CD4-positive, alpha-beta T cell treated with Interleukin-12 subunit alpha and Interleukin-12 subunit beta, for 1 hour (primary cell): Measurements from ENCODE around the gene RPLP1.
A peak's percentile ranks its signal among the peaks of the same experiment; 100 is the strongest.

Source experiments
- DNase-seq: peaks from one replicate; pipeline ENCODE4 v3.0.0-alpha.2; 2020

The RPLP1 gene

DNA sequence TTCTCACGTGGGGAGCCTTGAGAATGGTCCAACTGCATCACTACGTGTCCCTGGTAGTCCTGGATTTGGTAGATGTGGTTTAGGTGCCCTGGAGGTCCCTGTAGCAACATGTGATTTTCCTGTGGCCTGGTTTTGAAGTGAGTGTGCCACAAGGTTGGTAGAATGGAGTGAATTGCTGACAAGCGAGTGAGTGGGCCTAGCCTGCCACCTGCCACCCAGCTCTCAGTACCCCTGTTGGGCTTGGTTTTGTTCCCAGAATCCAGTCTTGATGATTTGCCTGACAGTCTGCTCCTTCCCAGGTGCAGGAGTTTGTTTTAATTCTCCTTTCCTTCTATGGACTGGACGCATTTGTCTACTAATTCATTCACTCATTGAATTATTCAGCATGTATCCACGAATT lies 19.4 kb downstream of the RPLP1 start:
- no peak for DNase-seq

DNA sequence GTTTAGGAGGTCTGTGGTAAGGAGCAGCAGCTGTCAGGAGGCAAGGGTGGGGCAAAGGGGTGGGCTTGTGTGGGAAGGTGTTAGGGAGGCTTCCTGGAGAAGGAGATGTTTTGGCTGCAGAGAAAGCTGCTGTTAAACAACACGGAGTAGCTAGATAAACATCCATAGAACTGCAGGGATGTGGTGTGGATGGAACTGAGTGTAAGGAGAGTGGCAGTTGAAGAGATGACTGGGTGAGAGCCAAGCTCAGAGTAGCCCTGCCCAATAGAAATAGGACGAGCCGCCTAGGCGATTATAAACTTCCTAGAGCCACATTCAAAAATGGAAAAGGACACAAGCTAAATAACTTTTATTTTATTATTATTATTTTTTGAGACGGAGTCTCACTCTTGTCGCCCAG lies 19.9 kb downstream of the RPLP1 start:
- no peak for DNase-seq

DNA sequence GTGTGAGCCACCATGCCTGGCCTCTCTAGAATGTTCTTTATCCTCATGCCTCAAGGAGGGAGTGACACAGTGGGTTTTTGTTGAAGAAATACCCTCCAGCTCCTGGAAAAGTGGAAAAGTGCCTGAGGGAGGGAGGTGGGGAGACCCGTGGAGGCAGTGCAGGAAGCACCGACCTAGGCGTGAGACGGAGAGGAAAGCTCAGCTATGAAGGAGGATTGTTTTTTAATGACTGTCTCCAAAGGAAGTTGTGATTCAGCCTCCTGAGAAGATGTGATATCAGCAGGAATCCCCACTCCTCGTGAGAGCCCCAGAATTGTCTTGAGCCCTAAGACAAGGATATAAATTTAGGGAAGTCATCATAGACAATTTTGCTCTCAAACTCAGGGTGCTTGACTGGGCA lies 21.7 kb downstream of the RPLP1 start:
- no peak for DNase-seq

DNA sequence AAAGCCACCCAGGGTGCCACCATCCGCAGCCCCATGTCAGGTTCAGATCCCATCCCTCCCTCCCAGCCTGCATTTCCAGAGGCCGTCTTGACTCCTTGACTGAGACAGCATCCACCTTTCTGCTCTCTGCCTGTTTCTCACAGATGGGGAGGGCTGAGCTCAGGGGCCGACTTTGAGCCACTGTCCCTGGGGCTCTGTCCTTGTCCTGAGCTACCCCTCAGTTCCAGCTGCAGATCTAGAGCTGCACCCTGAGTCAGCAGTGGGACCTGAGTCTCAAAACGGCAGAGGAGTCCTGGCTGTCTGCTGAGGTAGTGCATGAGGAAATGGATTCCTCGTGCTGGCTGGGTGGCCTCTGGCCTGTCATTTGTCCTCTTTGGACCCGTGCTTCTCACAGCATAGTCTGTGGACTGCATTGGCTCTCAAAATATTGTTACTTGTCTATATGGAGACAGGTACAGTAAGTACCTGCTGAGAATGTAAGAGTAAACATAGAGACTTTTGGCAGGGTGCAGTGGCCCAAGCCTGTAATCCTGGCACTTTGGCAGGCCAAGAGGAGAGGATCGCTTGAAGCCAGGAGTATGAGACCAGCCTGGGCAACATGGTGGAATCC lies 22.3 kb downstream of the RPLP1 start:
- no peak for DNase-seq

DNA sequence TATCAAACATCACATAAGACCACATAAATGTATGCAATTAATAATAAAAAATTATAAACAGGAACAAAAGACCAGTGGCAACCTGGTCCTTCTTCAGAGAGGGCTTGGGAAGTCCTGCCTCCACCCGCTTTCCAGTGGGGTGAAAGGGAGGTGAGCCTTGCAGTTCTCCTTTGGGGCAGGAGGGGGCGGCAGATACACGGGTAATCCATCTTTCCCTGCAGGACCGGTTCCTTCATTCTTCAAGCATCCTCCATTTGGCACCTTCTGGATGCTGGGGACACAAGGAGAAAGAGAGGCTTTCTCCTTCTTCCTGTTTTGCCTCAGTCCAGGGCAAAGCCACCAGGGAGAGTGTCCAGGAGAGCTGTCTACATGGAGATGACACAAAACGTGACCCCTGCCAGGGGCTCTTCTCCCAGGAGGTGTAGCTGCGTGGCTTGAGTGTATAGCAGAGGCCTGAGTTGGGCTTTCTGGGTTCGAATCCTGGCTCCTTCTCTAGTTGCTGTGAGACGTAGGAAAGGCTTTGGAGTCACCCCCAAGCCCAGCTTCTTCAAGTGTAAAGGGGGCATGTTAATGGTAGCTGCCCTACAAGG lies 23.2 kb downstream of the RPLP1 start:
- peak; percentile 75 for DNase-seq

DNA sequence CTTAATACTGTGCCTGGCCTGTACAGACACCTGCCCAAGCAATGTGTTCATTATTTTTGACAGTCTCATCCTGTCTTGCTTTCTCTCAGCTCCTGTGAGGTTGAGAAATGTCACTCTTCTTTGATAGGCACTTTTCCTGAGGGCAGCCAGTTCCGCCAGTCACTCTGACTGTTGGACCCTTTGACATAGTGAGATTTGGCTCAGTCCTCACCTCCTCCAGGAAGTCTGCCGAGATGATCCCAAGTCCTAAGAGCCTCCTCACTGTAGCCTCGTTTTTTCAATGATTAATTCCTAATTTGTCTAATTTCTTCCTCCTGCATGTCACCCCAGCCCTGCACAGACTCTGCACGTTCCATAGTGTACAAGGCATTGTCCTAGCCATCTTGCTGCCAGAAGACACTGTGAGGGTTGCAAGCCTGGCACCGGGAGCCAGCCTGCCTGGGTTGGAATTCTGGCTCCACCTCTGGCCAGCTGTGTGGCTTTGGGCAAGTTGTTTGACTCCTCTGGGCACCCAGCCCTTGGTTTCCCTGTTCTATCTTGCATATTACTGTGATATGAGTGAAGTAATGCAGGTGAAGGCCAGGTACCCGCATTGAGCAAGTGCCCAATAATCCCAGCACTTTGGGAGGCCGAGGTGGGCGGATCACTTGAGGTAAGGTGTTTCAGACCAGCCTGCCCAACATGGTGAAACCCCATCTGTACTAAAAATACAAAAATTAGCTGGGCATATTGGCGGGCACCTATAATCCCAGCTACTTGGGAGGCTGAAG lies 24.3 kb downstream of the RPLP1 start:
- DNase-seq, result no peak

DNA sequence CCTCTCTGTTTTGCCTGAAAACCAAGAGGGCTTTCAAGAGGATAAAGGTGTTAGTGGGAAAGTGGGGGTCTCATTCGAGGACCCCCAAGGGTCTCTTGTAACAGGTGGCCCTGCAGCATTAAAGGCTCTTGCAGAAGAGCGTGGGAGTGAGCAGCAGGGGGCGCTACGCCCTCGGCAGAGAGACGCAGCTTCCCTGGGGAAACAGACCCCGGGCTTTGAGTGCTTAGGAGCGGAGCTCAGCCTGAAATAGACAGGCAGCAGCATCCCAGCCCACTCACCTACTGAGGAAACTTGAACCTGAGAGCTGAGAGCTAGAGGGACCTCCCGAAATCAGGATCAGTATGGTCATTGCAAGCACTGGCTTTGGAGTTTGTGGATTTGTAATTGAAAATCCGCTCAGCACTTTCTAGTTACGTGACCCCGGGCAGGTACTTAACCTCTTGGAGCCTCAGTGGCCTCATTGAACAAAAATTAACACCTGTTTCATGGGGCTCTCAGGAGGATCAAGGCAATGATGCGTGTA lies 25.7 kb downstream of the RPLP1 start:
- peak; percentile 47 for DNase-seq

DNA sequence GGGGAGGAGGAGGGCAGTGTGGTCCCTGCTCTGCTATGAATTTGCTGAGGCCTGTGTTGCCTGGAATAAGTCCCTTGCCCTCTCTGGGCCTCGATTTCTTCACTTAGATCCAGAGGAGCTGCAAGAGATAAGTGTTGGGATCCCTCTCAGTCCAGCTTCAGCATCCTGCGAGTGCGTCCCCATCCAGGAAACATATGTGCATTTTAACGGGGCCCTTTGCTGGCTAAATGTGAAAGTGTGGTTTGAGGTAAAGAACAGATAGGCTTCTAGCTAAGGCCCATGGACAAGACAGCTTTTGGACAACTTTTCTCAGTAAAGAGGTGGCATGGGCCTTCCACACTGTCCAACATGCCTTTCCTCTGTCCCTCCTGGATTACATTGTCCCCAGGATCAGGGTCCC lies 26.5 kb downstream of the RPLP1 start:
- DNase-seq, result no peak

DNA sequence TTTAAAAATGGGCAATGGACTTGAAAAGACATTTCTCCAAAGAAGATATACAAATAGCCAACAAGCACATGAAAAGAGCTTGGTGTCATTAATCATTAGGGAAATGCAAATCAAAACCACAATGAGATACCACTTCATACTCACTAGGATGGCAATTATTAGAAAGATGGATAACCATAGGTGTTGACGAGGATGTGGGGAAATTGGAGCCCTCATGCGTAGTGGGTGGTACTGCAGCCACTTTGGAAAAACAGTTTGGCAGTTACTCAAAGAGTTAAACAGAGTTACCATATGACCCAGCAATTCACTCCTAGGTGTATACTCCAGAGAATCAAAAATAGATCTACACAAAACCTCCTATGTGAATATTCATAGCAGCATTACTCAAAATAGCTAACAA lies 27.4 kb downstream of the RPLP1 start:
- no peak for DNase-seq

DNA sequence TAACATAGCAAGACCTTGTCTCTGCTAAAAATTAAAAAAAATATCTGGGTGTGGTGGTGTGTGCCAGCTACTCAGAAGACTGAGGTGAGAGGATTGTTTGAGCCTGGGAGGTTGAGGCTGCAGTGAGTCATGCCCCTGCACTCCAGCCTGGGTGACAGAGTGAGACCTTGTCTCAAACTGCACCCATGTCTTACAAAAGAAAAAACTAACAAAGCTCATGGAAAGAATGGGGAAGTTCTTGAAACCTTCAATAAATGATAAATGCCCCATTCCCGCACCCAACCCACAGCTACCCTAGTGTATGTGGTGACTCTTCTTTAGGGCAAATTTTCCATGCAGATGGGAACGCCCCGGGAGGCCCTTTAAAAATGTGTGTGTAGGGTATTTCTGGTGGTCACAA lies 28.3 kb downstream of the RPLP1 start:
- no peak for DNase-seq

DNA sequence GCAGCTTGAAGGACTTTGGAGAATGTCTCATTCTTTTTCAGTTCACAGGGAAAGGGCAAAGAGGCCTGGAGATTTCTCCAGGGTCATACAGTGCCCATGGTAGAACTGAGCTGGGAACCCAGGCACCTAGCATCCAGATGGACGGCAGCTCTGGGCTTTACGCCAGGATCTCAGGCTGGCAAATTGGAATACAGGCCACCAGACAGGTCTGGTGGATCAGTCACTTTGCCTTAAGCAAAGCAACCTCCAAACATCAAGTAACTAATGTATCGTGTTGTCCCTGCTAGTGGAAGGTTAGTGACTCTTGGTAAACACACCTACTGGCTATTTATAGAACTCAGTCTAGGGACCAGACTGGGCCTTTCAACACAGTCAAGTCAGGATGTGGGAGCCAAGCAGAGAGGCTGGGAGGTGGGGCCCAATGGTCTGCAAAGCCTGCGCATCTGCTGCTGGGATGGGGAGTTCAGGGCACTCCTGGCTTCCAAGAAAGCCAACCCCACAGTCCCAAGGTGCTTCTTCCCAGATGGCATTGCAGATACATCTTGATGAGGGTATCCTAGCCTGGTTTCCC lies 30.2 kb downstream of the RPLP1 start:
- DNase-seq, result no peak

DNA sequence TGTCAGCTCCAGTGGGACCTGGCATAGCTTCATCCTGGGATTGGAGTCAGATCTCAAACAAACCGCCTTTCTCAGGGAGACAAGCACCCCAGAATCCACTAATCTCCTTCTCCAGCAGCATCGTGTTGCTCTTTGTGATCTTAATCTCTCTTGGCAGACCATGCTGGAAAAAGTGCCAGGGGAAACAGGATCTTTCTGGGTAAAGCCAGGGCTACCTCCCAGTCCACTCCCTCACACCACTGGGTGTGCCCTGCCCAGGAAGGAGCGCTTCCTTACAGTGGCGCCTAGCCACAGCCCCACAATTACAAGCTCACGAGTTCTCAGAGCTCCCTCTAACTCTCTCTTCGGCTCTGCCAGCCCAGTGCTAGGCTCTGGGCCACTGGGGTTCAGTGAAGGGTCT lies 32.2 kb downstream of the RPLP1 start:
- no peak for DNase-seq

DNA sequence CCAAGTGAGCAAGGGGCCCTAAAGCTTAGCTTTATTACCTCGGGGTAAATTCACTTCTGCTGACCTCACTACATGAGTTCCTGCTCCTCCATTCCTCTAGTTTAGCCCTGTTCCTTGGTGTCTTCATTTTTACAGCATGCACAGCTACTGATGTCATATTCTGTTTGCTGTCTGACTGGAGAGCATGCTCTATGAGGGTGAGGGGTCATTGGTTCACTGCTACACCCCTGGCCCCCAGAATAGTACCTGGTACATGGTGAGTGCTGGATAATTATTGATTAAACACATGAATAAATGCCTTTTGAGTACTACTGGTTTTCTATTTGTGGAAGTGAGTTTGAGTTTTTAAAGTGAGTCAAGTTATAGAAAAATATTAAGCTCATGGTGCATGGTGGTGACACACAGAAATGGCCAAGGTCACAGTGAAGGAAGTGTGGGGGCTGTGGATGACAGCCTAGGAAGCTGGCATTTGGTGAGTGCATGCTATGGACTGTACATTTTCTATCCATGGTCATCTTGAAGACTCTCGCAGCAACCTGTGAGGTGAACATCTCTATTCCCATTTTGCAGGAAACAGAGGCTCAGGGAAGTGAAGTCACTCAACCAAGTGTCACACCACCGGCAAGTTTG lies 34.0 kb downstream of the RPLP1 start:
- DNase-seq, result no peak

DNA sequence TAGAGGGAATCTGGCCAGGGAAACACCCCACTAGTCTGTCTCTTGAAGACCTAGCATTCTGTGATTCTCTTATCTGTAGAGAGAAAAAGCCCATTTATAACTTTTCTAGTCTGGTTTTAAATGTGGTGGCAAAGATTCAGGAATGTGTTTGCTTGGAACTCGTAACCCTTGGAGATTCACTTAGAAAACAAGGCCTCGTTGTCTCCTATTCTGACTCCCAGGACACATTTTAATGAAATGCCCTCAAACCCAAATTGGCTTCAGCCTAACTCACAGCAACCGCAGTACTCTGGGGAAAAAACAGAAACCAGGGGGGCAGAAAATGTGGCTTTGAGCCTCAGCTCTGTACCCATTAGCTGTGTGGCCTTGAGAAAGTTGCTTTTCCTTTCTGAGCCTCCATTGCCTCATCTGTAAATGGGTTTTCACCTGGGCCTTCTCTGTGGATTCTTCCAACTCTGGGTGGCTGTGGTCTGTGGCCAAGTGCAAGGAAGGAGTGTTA lies 36.5 kb downstream of the RPLP1 start:
- no peak for DNase-seq

DNA sequence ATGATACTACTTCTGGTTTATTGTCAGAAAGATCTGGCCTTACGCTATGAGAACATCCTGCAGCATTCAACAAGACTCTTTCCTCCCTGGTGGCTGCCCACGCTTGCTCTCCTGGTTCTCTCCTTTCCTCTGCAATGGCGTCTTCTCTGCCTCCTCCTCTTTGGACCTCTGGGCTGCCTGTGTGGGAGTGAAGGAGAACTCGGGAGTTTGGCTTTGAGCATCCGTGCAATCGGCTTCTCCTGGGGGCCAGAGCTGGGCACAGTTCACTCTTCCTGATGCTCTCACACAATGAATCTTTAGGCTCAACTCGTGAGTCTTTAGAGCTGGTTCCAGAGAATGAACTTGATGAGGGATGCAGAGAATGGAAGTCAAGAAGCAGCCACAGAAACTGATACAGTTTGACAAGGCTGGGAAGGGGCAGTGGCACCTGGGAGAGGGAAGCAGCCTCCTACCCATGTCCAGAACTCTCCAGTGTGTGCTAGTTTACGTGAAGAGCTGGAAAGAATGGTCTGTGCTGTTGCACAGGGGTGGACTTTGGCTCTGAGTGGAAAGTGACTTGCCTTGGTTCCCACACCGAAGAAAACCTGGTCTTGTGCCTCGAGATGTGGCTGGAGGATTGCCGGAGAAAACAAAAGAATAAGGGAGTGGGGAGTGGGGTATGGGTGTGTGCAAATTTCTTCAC lies 37.9 kb downstream of the RPLP1 start:
- no peak for DNase-seq

DNA sequence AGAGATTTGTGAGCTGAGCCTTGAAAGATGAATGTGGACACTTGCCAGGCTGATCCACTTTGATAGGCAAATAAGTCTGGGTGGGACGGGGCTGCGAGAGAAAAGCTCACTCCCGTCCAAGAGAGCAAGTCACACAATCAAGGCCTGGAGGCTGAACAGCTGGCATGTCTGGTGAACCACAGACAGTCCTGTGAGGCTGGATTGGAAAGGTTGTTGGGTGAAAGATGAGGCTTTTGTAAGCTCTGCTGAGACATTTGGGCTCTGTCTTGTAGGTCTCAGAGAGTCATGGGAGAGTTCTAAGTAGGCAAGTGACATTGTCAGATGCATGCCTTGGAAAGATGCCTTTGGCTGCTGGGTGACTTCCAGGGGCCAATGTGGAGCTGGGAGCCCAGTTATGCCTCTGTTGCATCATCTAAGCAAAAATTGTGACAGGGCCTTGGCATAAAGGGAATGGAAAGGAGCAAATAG lies 38.5 kb downstream of the RPLP1 start:
- DNase-seq, result no peak

DNA sequence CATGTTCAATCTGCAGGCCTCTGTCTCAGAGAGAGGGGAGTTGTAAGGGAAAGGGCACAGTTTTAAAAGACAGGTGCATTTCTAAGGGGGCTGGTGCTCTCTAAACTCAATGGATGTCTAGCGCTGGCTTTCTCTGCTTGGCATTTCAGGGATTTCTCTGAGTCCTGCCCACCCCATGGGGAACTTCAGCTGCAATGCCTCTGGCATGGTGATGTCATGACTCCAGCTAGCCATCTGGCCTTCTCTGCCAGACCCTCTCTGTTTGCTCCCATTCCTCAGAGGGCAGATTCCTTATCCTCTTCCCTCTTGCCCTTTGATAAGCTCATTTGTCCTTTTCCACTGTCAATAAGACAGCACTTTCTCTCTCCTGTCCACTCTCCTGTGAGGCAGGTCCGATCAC lies 40.8 kb downstream of the RPLP1 start:
- DNase-seq, result no peak

DNA sequence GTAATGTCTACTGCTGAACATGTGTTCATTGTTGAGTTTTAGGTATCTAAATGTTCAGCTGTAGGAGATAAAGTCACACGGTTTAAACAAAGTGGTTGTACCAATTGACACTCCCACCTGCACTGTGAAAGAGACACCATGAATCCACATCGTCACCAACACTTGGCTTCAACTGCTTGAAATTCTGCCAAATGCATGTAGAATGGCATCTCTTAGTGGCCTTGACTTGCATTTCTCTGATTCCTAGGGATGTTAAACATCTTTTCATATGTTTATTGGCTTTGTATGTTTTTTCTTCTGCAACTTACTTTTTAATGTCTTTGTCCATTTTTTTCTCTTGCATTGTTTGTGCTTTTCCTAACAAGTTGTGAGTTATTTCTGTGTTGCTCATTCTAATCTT lies 43.4 kb downstream of the RPLP1 start:
- no peak for DNase-seq

DNA sequence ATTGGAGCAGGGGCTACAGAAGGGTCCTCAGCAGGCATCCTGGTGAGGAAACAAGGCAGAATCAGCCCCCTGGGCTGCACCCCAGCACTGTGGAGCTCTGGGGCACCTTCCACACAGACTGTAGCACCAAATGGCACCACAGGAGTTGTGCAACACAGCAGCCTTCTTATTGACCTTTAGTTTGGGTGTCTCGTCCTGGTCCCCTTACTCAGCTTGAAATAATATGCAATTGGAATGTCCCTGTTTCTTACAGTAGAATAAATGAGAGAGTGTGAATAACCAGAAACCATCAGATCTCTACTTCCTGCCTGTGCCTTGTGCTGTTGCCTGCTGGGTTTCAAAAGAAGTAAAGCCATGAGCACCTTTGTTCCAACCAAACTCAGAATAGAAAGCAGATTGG lies 44.5 kb downstream of the RPLP1 start:
- DNase-seq, result no peak

DNA sequence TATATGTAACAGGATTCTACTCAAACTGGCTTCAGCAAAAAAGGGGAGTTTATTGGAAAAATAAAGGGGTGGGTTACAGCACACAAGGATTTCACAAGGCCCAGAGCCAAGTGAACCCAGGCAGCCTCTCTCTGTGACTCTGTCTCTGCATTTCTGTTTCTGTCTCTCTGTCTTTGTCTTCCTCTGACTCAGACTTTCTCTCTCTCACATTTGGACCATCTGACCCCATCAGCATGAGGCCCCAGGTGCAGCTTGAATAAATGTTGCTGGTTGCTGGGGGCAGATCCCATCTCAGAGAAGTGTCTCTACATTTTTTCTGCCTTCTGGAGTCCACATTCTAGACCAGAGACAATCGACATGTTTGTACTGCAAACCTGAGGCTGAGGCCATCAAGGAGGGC lies 45.0 kb downstream of the RPLP1 start:
- no peak for DNase-seq

DNA sequence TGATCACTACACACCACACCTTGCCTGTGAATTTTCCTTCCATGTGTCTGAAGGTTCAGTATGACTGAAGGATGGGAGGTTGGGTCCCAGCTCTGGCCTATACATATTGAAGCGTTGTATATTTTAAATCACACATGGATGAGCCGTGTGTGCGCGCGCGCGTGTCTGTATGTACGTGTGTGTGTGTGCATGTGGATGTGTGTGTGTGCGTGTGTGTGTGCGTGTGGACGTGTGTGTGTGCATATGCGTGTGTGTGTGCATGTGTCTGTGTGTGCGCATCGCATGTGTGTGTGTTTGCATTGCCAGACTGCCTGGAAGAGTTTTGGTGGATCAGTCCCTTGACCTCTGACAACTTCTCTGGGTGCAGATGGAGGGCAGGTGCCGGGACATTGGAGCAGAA lies 45.7 kb downstream of the RPLP1 start:
- no peak for DNase-seq

DNA sequence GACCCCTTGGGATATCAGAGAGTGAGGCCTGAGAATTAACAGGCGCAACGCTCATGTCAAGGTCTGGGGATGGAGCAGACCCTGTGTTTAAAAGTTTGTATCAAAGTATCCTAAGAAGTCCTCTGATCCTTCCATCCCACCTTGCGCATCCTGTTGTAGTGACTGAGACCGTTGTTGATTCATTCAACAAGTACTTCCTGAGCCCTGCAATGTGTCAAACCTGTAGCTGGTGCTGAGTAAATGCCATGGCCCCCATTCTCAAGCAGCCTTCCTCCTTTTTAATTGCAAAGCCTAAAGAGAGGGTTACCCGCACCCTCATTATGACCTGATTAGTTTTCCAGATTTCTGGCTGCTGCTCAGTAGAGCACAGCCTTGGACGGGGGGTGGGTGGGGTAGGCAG lies 46.4 kb downstream of the RPLP1 start:
- DNase-seq, result no peak
